HL-60/S4 (cell line): Measurements from ENCODE around the gene ECSCR.
"Not testable (repeated sequence)": the region's sequence is repeated elsewhere in the genome, so short reads cannot be mapped to it uniquely, and the experiment has no call there.

Experiments used
- in situ Hi-C: fragments of 300-500 bp; cut with MboI; formaldehyde crosslinking; loops from 2 replicates; pipeline ENCODE4 v1.14.3; 2022; ENCODE audit warnings: low sequenced_read_pairs

Gene ECSCR

DNA sequence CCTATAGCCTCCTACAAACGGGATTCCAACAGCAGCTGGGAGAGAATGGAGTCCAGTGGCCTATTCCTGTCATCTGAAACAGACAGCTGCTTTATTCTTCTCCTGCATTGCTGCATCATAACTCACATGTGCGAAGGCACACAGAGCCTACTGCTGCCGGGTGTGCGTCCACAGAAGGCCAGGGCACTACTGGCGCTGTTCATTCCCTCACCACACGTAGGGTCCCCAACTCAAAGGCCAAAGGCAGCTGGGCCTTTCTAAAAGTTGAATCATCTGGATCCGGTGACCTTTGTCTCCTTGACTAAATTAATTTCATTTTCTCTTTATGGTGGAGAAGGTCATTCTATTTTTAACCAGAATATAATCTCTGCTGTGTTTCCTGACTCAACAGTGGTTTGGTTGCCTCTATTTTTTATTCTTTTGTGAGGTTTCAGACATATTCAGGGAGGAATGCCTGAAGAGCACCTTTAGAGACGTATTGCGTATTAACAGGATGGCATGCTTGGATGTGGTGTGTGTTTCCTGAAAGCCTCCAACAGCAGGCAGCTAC is 47.9 kb downstream of the ECSCR start:
- in situ Hi-C loops, result no loop called here

- in situ Hi-C loops, result no loop called here
Observed at GRCh38 chr5:139413963-139414362, 48.6 kb downstream of the ECSCR start.

GRCh38 chr5:139413153-139413552 is 49.4 kb downstream of the ECSCR start:
- in situ Hi-C loops, result no loop called here

DNA sequence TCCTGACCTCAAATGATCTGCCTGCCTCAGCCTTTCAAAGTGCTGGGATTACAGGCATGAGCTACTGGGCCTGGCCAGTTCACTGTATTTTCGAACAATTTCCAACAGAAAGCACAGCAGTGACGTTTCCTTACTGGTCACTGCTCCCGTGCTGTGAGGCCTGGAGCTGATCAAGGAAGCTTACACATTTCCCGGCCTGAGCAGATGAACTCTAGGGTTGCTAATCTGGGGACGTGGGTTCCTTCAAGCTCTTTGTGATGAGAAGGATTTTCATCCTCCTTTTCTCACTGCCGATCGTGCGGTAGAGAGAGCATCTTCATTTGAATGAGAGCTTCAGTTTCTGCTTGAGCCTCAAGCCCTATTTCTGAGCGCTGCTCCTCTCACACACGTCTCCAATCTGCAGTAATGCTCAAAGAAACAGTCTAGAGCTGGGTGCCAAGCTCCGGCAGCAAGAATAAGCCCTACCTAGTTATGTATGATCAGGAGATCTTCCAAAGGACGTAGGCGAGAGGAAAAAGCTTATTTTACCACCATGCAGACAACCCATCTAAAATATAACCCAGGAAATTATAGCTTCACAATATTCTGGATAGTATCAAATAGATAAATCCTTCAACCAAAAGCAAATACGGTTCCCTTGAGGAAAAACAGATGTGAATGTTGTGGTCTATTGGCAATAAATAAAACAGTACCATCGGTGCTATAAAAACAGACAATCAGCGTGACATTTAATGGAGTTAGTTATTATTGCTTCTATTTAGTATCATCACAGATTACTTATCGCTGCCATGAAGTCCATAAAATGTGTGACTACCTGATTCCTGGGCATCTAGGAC is 51.3 kb downstream of the ECSCR start:
- in situ Hi-C loops, result no loop called here

- in situ Hi-C loops, result no loop called here
Observed at GRCh38 chr5:139410121-139410992, 52.2 kb downstream of the ECSCR start.

DNA sequence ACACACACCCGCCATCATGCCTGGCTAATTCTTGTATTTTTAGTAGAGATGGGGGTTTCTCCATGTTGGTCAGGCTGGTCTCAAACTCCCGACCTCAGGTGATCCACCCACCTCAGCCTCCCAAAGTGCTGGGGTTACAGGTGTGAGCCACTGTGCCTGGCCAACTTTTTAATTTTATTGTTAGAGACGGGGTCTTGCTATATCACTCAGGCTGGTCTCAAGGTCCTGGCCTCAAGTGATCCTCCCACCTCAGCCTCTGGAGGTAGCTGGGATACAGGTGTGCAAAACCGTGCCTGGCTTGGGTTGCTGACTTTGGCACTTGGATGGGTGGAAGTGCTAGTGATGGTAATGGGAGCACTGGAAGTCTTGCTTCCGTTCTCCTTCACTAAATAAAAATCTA is 53.4 kb downstream of the ECSCR start:
- in situ Hi-C loops, result not testable (repeated sequence)

DNA sequence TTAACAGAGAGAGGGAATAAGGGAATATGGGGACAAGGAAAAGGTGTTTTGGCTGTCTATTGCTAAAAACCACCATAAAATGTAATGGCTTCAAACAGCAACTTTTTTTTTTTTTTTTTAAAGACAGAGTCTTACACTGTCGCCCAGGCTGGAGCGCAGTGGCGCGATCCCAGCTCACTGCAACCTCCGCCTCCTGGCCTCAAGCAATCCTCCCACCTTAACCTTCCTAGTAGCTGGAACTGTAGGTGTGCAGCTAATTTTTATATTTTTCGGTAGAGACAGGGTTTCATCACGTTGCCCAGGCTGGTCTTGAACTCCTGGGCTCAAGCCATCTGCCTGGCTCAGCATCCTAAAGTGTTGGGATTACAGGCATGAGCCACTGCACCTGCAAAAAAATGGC is 54.4 kb downstream of the ECSCR start:
- in situ Hi-C loops, result no loop called here

DNA sequence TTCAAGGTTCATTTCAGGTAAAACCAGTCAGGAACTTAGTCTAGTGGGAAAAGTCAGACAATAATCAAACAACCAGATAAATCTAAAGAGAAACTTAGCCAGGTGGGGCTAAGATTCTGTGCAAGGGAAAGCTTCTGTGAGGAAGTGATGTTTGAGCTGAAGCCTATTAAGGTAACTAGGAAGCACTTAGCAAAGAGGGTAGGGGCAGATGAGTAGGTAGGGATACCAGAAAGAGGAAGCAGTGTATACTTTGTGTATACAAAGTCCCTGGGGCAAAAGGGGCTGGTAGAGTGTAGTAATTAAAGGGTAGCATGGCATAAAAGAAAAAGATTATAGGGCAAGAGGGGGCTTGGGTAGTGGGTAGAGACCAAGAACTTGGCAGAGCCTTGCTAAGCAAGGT is 55.0 kb downstream of the ECSCR start:
- in situ Hi-C loops, result no loop called here

- in situ Hi-C loops, result no loop called here
Observed at GRCh38 chr5:139406963-139407362, 55.6 kb downstream of the ECSCR start.

- in situ Hi-C loops, result no loop called here
Observed at GRCh38 chr5:139404484-139404840, 58.1 kb downstream of the ECSCR start.

DNA sequence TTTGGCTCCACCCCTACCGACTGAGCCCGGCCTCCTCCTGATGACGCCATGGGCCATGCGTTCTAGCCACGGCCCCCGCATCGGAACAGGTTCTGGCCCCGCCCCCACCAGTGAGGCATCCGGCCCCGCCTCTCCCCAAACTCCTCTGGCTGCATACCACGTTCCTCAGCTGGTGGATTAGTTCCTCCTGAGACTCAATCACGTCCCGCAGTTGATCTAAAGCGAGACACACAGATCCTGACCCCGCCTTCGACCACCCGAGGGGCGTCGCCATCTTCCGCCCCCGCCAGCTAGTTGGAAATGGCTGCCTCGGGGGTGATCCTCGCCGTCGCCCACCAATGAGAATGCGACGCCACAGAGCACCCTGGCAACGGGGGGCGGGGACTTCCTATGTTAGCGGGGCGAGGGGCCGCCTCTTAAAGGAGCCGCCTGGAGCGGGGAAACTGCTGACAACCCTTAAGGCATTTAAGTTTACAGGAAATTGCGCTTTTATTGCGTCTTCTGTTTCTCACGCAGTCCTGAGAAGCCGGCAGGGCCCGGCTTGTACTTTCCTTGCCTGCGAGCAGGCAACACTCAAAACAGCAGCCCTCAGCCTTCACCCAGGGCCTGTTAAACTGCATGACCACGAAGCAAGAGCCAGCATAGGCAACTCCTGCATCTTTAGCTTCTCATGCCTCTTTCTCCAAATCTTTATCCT is 58.6 kb downstream of the ECSCR start, which contains the start of gene SPATA24:
Gene SPATA24, minus strand, starts transcription at position 303 of the 697 bp plus-strand sequence. Its CDS starts 29 bp downstream, at position 274.
- in situ Hi-C loops, result no loop called here

DNA sequence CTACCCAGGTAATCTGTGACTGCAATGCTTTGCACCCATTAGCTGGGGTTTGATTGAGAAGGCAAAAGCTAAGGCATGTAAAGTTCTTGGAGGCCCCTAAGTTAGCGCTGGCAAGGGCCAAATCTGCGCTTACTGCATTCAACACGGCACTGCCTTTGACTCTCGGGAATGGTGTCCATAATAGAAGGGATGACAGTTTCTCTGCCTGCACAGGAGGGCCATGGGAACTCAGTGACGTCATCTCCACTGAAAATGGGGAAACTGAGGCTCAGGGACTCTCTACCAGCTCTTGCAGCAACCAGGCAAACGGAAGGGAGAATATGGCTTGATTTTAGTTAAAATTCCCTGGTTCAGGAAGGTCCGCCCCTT is 59.1 kb downstream of the ECSCR start:
- in situ Hi-C loops, result no loop called here

DNA sequence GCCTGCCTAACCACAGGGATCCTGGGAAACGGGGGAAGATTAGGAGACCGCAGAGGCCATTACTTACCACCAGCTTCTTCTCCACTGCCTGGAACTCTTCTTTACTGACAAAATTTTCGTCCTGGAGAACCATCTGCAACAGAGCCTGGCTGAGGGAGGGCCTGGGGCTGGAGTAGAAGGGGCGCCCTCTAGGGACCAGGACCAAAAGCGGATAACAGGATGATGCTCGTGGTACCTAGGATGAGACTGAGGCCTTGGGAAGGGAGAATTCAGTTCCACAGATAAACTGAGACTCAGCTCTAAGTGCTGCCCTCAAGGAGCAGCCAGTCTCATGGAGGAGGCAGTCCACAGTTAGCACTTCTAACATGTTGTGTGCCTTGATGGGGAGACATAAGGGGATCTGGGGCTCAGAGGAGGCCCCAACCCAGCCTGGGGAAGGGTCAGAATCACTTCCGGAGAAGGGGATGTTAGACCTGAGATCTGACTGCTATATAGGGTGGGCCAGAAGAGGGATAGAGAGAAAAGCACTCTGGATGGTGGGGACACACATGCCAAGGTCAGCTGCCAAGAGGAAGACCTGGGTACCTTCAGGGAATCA is 59.9 kb downstream of the ECSCR start:
- in situ Hi-C loops, result no loop called here

- in situ Hi-C loops, result no loop called here
Observed at GRCh38 chr5:139401546-139401945, 61.0 kb downstream of the ECSCR start.

- in situ Hi-C loops, result no loop called here
Observed at GRCh38 chr5:139399501-139400121, 62.9 kb downstream of the ECSCR start.
